NCI-H2081 (cell line): ENCODE data around the gene SLC35F6.
A peak's percentile ranks its signal among the peaks of the same experiment; 100 is the strongest.
"Not testable (repeated sequence)": the region's sequence is repeated elsewhere in the genome, so short reads cannot be mapped to it uniquely, and the experiment has no call there.

Experiments
- DNase-seq, 2 experiments: peaks; one replicate each; lab custom pipeline; 2025; lab: John Stamatoyannopoulos, UW

SLC35F6 gene

DNA sequence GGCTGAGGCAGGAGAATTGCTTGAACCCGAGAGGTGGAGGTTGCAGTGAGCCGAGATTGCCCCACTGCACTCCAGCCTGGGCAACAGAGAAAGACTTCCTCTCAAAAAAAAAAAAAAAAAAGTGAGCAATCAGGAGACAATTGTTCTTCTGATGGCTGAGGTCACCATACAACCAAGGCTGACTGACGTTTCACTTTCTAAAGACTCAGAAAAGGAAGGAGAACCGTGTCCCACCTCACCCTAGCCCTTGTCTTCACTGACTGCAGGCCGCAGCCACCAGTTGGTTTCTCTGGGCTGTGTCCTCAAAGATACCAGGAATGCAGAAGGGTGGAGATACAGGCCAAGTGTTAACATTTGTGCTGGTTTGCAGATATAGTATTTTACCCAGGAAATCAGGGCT lies 7.7 kb upstream of the SLC35F6 start:
- no peak for DNase-seq

DNA sequence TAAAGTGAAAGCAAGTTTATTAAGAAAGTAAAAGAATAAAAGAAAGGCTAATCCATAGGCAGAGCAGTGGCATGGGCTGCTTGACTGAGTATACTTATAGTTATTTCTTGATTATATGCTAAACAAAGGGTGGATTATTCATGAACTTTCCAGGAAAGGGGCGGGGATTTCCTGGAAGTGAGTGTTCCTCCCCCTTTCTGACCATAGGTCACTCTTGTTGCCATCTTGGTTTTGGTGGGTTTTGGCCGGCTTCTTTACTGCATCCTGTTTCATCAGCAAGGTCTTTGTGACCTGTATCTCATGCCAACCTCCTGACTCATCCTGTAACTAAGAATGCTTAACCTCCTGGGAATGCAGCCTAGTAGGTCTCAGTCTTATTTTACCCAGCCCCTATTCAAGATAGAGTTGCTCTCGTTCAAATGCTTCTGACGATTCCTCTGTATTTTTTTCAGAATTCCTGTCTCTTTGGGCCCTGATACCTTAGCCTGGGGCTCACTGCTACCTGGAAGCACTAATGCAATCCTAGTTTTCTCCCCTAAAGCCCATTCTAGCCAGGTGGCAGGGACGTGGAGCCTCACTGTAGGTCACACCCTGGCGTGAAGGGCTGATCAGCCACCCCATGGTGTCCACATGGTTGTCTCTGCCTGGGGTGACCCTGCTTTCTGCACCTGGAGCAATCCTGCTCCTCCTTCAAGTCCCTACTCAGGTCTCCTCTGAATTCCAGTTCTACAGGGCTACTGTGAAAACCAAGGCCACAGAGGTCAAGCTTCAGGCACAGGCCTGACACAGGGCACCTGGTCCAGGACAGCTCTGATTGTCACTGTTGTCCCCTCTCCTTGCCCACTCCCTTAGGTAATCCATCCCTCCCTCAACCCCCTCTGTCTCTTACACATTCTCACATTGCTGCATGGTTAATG lies 6.0 kb upstream of the SLC35F6 start:
- DNase-seq, result no peak

DNA sequence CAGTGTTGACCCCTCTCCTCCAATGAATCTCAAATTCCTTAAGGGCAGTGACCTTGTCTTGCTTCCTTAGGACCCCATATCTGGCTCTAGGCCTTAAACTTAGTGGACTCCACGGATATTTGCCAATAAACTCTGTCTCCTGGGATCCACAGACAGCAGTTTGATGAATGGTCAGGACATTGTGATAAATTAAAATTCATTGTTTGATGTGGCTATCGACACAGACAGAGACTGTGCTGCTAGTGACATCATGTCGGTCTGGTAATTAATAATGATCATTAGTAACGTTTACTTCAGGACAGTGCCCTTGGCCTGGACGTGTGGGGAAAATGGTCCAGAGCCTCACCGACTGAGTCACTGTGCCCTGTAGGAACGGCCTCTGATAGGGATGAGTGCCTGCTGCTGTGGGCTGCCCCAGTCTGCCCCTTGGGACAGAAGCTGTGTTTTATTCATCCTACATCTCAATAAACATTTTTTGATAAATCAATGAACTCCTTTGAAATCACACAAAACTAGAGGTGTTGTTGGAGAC lies 5.2 kb upstream of the SLC35F6 start:
- no peak for DNase-seq

DNA sequence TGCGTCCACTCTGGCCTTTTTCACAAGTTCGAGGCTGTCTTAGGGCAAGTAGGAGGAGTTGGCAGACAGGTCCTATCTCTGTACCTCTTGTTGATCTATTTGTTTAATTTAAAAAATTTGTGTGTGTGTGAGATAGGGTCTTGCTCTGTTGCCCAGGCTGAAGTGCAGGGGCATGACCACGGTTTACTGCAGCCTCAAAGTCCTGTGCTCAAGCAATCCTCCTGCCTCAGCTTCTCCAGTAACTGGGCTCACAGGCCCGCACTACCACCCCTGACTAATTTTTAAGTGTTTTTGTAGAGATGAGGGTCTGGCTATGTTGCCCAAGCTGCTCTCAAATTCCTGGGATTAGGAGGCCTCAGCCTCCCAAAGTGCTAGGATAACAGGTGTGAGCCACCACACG lies 4.2 kb upstream of the SLC35F6 start:
- DNase-seq, result no peak

DNA sequence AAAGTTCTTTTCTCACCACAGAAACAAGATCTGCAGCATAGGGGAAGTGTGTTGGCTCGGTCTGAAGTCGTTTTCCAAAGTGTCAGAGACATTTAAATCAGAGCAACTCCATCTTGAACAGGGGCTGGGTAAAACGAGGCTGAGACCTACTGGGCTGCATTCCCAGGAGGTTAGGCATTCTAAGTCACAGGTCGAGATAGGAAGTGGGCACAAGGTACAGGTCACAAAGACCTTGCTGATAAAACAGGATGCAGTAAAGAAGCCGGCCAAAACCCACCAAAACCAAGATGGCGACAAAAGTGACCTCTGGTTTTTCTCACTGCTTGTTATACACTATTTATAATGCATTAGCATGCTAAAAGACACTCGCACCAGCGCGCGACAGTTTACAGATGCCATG lies 3.1 kb upstream of the SLC35F6 start:
- not testable (repeated sequence) for DNase-seq

DNA sequence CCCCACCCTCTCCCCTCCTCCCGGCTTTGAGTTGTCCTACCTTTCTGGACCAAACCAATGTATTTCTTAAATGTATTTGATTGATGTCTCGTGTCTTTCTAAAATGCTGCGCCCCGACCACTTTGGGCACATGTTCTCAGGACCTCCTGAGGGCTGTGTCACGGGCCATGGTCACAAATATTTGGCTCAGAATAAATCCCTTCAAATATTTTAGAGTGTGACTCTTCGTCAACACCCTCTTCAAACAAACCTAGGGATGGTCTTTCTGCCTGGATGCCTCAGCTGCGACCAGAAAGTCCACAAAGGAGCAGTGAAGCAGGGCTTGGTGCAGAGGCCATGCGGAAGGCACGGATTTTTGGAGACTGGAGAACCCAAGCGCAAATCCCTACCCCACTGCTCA lies 1.1 kb upstream of the SLC35F6 start:
- DNase-seq, result no peak

DNA sequence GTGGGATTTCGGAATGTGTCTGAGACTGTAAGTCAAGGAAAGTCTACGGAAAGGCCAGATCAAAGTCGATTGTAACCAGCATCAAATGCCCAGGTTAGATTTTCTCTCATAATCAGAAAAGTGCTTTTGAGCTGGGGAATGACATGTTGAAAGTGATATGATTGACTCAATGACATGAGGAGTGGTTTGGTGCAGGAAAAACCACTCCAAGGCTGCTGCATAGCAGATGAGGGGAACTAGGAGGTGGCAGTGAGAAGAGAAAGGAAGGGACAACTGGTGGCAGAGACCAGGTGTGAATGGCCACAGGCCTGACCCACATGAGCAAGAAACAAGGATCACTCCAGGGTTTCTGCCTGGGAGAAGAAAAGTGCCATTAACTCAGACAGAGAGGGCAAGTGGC lies 822 bp downstream of the SLC35F6 start:
- no peak for DNase-seq

DNA sequence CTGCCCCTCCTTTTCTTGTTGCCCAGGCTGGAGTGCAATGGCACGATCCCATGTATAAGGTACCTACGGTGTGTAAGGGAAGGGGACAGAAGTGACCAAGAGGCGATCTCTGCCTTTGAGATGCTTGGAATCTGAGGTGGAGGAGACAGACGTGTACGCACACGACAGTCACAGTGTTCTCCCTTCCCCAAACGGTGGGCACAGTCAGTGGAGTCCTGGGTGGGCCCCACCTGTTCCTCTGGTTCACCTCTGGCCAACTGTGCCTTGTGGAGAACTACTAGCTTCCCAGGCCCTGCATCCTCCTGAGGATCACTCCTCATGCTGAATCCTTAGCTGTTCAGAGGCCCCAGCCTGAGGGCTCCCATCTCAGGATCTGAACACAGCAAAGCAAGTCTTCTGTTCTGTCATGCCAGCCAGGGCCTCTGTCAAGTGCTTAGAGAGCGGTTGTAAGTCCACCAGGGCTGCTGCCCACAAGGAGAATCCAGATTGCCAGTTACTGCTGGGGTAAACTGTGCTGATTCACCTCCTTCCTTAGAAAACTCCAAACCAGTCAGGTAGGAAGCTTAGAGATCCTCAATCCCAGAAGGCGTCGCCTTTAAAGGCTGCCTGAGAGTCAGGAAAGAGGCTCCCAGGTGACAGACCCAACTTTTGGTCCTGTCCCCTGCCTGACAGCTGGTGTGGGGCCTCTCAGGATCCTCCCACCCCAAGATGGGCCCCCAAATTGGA lies 1.6 kb downstream of the SLC35F6 start:
- no peak for DNase-seq

DNA sequence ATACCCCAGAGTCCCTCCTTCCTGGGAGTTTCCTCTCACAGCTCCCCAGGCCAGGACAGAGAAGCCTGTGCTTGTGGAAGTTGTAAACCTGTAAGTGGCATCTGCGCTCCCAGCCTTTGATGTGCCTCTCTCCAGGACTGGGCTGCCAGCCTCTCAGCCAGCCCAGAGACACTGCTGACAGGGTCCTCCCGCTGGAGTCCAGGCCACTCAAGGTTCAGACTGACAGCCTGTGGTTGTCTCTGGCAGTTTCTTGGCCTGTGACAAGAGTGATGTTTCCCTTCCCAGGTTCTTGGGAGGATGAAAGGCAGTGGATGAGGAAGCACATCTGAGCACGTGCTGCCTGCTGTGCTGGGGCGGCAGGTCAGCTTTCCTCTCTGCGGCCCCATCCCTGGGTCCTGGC lies 3.0 kb downstream of the SLC35F6 start:
- no peak for DNase-seq

DNA sequence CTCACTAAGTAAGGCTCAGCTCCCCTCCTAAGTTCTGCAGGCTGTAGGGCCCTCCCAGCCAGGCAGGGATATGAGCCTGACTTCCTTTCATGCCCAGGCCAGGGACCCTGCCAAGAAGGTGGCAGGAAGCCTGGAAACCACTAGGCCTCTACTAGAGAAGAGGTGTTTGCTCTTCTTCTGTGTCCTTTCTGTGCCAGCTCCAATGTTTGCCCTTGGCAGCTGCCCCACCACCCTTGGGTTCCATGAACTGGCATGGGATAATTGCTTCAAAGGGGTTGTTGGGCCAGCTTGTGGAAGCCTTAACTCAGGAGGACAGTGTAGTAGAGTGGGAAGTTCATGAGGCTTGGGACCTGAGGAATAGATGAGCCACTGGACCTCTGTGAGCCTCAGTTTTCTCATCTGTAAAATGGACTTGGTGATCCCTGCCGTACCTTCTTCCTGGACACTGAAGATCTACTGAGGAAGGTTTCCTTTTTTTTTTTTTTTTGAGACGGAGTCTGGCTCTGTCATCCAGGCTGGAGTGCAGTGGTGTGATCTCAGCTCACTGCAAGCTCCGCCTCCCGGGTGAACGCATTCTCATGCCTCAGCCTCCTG lies 3.9 kb downstream of the SLC35F6 start:
- peak in 1 of 2 experiments; percentile 26 for DNase-seq

DNA sequence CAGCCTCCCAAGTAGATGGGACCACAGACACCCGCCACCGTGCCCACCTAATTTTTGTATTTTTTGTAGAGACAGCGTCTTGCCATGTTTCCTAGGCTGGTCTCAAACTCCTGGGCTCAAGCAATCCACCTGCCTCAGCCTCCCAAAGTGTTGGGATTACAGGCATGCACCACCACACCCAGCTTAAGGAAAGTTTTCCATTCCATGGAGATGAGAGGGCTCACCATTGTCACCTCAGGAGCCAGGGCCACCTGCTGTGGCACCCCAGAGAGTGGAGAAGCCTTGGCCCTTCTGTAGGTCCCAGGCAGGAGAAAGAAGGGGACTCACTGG lies 4.6 kb downstream of the SLC35F6 start:
- DNase-seq, result no peak

DNA sequence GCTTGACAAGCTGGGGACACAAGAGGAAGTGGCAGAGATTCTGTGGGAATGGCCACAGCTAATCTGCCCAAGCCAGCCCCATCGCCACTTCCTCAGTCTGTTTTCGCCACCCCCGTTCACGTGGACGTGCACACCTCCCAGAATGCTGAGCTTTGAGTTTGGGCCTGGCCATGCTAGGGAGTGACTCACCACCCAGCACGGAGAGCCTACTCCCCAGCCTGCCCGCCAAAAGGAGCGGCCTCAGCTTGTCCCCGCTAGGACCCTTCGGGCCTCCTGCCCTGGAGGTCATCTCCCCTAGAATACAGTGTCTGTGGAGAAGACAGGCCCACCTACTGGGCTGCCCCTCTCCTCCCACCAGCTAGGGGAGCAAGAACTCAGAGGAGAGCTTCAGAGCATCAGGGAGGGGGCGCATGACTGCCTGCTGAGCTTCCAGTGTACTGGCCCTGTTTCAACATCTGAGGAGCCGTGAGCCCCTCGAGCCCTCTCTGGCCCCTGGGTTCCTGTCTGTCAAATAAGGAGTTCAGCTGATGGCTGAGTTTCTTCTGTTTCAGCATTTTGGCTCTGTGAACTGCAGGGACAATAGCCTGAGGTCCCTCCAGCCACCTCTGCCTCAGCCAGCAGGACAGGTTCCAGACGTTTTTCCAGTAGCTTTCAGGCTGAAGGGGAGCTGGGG lies 5.1 kb downstream of the SLC35F6 start:
- DNase-seq, result no peak

DNA sequence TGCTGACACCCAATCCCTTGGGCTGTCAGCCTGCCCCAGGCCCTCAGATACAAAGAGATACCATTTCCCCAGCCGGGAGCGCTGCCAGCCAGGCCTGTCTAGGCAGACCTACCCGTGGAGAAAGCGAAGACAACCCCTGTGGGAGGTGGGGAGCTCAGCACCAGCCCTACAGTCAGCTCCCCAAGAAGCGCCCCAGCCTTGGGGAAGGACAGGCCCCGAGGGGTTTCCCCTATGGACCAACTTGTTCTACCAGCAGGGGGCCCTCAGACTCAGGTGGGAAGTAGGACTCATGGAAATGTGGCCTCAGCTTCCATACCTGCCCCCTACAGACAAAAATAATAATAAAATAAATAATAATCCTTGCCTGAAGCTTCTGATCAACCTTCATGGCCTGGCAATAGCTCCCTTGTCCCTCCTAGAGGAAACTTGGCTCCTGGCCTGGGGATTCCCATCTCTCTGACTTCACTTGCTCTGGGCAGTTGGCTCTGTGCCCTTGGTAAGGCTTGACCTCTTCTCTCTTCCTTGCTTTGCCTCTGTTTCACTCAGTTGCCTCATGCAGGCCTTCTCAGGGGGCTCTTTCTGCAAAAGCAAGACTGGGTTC lies 7.0 kb downstream of the SLC35F6 start:
- no peak for DNase-seq

DNA sequence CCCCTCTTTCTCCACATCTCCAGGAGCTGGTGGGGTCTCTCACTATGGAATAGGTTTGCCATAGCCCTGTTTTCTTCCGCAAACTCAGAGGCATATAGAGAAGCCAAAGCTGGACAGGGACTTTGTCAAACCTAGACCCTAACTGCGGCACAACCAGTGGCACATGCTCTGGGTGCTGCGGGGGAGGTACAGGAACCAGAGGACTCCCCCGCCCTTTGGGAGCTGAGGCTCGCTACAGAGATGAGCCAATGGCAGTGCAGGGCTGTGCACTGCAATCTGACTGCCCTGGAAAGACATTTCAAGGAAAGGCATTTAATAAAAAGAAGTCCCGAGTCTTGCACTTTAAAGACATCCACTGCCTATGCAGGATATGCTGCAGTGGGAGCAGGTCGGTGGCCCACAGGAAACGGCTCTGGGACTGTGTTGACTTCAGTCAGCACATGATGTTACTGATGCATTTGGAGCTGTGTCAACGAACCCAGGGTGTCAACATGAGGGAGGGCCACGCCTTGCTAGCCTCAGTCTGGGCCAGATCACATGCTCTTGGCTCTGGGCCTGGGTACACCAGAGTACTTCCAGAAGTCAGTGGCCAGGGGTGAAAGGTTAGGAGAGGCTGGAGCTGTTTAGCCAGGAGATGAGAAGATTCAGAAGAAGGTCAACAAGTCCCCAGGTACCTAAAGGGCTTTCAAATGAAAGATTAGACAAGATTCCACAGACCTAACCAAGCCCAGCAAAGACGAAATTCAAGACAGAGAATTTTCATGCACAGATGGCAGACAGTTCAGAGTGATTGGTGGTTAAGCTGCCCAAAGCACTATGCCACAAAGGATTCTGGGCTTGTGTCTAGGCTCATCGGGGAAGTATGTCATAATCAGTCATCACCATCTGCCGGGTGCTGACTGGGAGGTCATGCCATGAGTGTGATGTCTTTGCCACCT lies 8.2 kb downstream of the SLC35F6 start:
- peak; percentile 17 to 67 for DNase-seq

DNA sequence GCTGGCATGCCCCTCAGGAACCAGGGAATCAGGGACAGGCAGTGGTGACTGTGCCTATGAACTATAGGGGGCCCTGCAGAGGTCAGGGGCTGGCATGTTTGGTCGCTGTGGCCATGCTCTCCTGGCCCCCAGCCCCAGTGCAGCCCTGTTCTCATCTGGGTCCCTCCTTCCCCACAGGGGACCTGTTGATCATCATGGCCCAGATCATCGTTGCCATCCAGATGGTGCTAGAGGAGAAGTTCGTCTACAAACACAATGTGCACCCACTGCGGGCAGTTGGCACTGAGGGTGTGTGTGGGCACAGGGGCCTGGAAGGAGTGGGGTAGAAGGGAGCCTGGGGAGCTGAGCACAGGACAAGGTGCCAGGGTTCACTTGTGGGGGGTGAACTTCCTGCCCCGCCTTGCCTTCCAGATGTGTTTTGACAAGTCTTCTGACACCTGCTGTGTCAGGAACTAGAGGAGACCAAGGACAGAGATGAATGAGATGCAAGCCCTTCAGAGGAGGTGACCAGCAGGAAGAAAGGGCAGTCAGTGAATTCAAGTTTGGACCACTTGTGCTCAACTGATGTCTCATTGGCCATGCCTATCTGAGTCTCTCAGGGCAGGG lies 12.2 kb downstream of the SLC35F6 start:
- no peak for DNase-seq

DNA sequence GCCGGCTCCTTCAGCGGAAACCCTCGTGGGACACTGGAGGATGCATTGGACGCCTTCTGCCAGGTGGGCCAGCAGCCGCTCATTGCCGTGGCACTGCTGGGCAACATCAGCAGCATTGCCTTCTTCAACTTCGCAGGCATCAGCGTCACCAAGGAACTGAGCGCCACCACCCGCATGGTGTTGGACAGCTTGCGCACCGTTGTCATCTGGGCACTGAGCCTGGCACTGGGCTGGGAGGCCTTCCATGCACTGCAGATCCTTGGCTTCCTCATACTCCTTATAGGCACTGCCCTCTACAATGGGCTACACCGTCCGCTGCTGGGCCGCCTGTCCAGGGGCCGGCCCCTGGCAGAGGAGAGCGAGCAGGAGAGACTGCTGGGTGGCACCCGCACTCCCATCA lies 14.0 kb downstream of the SLC35F6 start:
- no peak for DNase-seq

DNA sequence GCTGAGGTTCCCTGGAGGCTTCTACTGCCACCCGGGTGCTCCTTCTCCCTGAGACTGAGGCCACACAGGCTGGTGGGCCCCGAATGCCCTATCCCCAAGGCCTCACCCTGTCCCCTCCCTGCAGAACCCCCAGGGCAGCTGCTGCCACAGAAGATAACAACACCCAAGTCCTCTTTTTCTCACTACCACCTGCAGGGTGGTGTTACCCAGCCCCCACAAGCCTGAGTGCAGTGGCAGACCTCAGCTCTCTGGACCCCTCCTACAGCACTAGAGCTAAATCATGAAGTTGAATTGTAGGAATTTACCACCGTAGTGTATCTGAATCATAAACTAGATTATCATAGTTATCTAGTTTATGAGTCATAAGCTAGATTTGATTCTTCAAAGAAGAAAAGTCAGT lies 14.4 kb downstream of the SLC35F6 start:
- no peak for DNase-seq

DNA sequence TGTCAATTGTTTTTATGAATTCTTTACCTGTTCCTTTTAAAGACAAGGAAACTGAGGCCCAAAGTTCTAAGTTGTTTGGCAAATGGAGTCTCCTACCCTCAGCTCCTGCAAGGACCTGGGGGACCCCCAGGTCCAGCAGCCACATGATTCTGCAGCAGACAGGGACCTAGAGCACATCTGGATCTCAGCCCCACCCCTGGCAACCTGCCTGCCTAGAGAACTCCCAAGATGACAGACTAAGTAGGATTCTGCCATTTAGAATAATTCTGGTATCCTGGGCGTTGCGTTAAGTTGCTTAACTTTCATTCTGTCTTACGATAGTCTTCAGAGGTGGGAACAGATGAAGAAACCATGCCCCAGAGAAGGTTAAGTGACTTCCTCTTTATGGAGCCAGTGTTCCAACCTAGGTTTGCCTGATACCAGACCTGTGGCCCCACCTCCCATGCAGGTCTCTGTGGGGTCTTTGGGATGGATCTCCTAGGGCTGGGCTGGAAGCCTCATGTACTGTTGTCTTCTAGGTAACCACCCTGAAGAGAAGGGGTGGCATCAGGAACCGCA lies 16.2 kb downstream of the SLC35F6 start:
- DNase-seq, result no peak

DNA sequence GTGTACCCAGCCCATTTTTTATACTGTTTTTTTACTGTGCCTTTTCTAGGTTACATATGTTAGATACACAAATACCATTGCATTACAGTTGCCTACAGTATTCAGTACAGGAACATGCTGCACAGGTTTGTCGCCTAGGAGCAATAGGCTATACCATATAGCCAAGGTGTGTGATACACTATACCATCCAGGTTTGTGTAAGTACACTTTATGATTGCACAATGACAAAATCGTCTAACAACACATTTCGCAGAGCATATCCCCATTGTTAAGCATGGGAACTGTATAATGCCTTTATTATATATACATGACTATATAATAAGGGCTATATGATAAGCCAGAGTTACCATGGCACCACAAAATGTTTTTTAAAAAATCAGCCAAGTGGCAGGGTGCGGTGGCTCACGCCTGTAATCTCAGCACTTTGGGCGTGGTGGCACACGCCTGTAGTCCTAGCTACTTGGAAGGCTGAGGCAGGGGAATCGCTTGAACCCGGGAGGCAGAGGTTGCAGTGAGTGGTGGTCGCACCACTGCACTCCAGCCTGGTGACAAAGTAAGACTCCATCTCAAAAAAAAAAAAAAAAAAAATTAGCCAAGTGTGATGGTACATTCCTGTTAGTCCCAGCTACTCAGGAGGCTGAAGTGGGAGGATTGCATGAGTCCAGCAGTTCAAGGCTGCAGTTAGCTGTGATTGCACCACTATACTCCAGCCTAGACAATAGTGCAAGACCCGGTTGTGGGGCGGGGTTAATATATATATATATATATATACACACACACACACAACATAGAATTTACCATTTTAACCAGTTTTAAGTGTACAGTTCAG lies 19.0 kb downstream of the SLC35F6 start:
- DNase-seq, result no peak
